HEK293 (cell line): ENCODE measurements around the gene OR2T29.

Experiments used
- CTCF ChIA-PET: fragments of 350-600 bp; formaldehyde crosslinking; extraction: SDS; loops from one replicate; lab custom pipeline; 2021; ENCODE audit warnings: antibody characterized with exemption; lab: Yijun Ruan, JAX
- POLR2A ChIA-PET: fragments of 300-600 bp; formaldehyde crosslinking; extraction: SDS; loops from one replicate; lab custom pipeline; 2020; ENCODE audit warnings: antibody characterized with exemption, inconsistent platforms; lab: Yijun Ruan, JAX
- H3K27ac ChIP-seq: fragments of 200-500 bp; sonication (Bioruptor generic); 2 replicates; pipeline ENCODE4 v1.5.1; 2014; ENCODE audit warnings: low read depth, low read length, control low read depth, inconsistent platforms; ENCODE audit errors: extremely low read depth
- H3K36me3 ChIP-seq, 2 experiments: fragments of 200-500 bp in 1 of 2; sonication (Bioruptor generic) in 1 of 2; 1 replicate in 1 of 2; 2 replicates in 1 of 2; pipeline ENCODE4 v1.5.1; 2014 to 2017; ENCODE audit warnings: inconsistent platforms in 2 of 2, low read length in 2 of 2; ENCODE audit not compliant: control insufficient read depth in 2 of 2, insufficient read depth in 1 of 2
- H3K4me1 ChIP-seq: fragments of 200-500 bp; sonication (Bioruptor generic); 2 replicates; pipeline ENCODE4 v1.5.1; 2014; ENCODE audit warnings: mild to moderate bottlenecking, low read length, inconsistent platforms; ENCODE audit not compliant: control insufficient read depth, insufficient read depth
- H3K4me3 ChIP-seq: 2 replicates; pipeline ENCODE4 v1.5.1; 2011; ENCODE audit warnings: low read depth, mild to moderate bottlenecking, control low read depth, low read length, moderate library complexity
- H3K9me3 ChIP-seq: fragments of 200-500 bp; sonication (Bioruptor generic); 2 replicates; pipeline ENCODE4 v1.5.1; 2014; ENCODE audit warnings: low read depth, low read length, inconsistent platforms; ENCODE audit not compliant: control insufficient read depth, insufficient read depth
- PATZ1 ChIP-seq: fragments of 450-650 bp; formaldehyde crosslinking; IDR thresholded peaks from 2 replicates; pipeline ENCODE4 v1.5.1; 2016; ENCODE audit warnings: missing biosample characterization, missing genetic modification characterization
- PBX3 ChIP-seq: sonication (generic); formaldehyde crosslinking; IDR thresholded peaks from 2 replicates; pipeline ENCODE4 v1.8.1; 2022; ENCODE audit warnings: mild to moderate bottlenecking, moderate library complexity, missing genetic modification reagents
- PRDM2 ChIP-seq: fragments of 450-650 bp; formaldehyde crosslinking; IDR thresholded peaks from 2 replicates; pipeline ENCODE4 v1.5.1; 2016; ENCODE audit warnings: missing biosample characterization, missing genetic modification characterization, borderline replicate concordance
- REPIN1 ChIP-seq: fragments of 450-650 bp; formaldehyde crosslinking; IDR thresholded peaks from 2 replicates; pipeline ENCODE4 v1.5.1; 2017; ENCODE audit warnings: missing biosample characterization, missing genetic modification characterization, low read depth
- REST ChIP-seq: fragments of 450-650 bp; formaldehyde crosslinking; IDR thresholded peaks from 2 replicates; pipeline ENCODE4 v1.5.1; 2016; ENCODE audit warnings: missing biosample characterization, missing genetic modification characterization
- ZBTB48 ChIP-seq: fragments of 450-650 bp; formaldehyde crosslinking; IDR thresholded peaks from 2 replicates; pipeline ENCODE4 v1.5.1; 2016; ENCODE audit warnings: missing biosample characterization, missing genetic modification characterization
- ZEB2 ChIP-seq: fragments of 450-650 bp; formaldehyde crosslinking; IDR thresholded peaks from 2 replicates; pipeline ENCODE4 v1.5.1; 2016; ENCODE audit warnings: missing biosample characterization, missing genetic modification characterization
- ZFP37 ChIP-seq: fragments of 450-650 bp; formaldehyde crosslinking; IDR thresholded peaks from 2 replicates; pipeline ENCODE4 v1.5.1; 2016; ENCODE audit warnings: missing biosample characterization, missing genetic modification characterization
- ZNF16 ChIP-seq: fragments of 450-650 bp; formaldehyde crosslinking; IDR thresholded peaks from 2 replicates; pipeline ENCODE4 v1.5.1; 2016; ENCODE audit warnings: low read depth, missing biosample characterization, missing genetic modification characterization
- ZNF362 ChIP-seq: fragments of 450-650 bp; formaldehyde crosslinking; IDR thresholded peaks from 2 replicates; pipeline ENCODE4 v1.5.1; 2016; ENCODE audit warnings: missing biosample characterization, missing genetic modification characterization
- ZNF571 ChIP-seq: fragments of 450-650 bp; formaldehyde crosslinking; IDR thresholded peaks from 2 replicates; pipeline ENCODE4 v1.5.0; 2017; ENCODE audit warnings: missing biosample characterization, missing genetic modification characterization
- ZNF639 ChIP-seq: fragments of 450-650 bp; formaldehyde crosslinking; IDR thresholded peaks from 2 replicates; pipeline ENCODE4 v1.5.1; 2016; ENCODE audit warnings: missing biosample characterization, missing genetic modification characterization
- ZNF658 ChIP-seq: fragments of 450-650 bp; formaldehyde crosslinking; IDR thresholded peaks from 2 replicates; pipeline ENCODE4; 2016; ENCODE audit warnings: missing biosample characterization, missing genetic modification characterization
- ZNF747 ChIP-seq: fragments of 450-650 bp; formaldehyde crosslinking; IDR thresholded peaks from 2 replicates; pipeline ENCODE4 v1.5.1; 2016; ENCODE audit warnings: missing biosample characterization, missing genetic modification characterization
- ZNF776 ChIP-seq: fragments of 450-650 bp; formaldehyde crosslinking; IDR thresholded peaks from 2 replicates; pipeline ENCODE4 v1.5.0; 2017; ENCODE audit warnings: missing biosample characterization, missing genetic modification characterization, borderline replicate concordance
- ZNF792 ChIP-seq: fragments of 450-650 bp; formaldehyde crosslinking; IDR thresholded peaks from 2 replicates; pipeline ENCODE4 v1.5.1; 2016; ENCODE audit warnings: missing biosample characterization, missing genetic modification characterization
- ZNF837 ChIP-seq: fragments of 450-650 bp; formaldehyde crosslinking; IDR thresholded peaks from 2 replicates; pipeline ENCODE4 v1.5.1; 2016; ENCODE audit warnings: missing biosample characterization, missing genetic modification characterization
- ZSCAN30 ChIP-seq: fragments of 450-650 bp; IDR thresholded peaks from 2 replicates; pipeline ENCODE4 v1.5.1; 2018; ENCODE audit warnings: missing biosample characterization, mild to moderate bottlenecking, missing genetic modification characterization, moderate library complexity

The OR2T29 gene

GRCh38 chr1:248599396-248599795 lies 36.8 kb upstream of the OR2T29 start:
- POLR2A ChIA-PET, result no interaction called here

More at GRCh38 chr1:248599396-248599795, 36.8 kb upstream of the OR2T29 start:
- no peak for TF ChIP-seq REPIN1 (tag by site-specific recombination)
- TF ChIP-seq ZNF837 (tag by site-specific recombination), result no peak
- no peak for TF ChIP-seq ZNF747 (tag by site-specific recombination)
- TF ChIP-seq ZNF792 (tag by site-specific recombination), result no peak
- TF ChIP-seq ZNF776, result no peak
- TF ChIP-seq ZNF639 (tag by site-specific recombination), result no peak
- no peak for TF ChIP-seq PBX3
- no peak for TF ChIP-seq ZNF571 (tag by site-specific recombination)
- TF ChIP-seq ZNF362 (tag by site-specific recombination), result no peak
- no peak for TF ChIP-seq ZNF658 (tag by site-specific recombination)
- TF ChIP-seq ZSCAN30 (tag by site-specific recombination), result no peak
- TF ChIP-seq REST (tag by site-specific recombination), result no peak
- no peak for TF ChIP-seq ZEB2 (tag by site-specific recombination)
- no peak for TF ChIP-seq ZFP37
- TF ChIP-seq PATZ1 (tag by site-specific recombination), result no peak
- TF ChIP-seq ZBTB48 (tag by site-specific recombination), result no peak
- TF ChIP-seq ZNF16, result no peak
- TF ChIP-seq PRDM2 (tag by site-specific recombination), result no peak
- no peak overlapping the region for H3K4me3 ChIP-seq
- H3K9me3 ChIP-seq, result no peaks in the 10 kb centered on the region
- CTCF ChIA-PET, result no interaction called here
- H3K4me1 ChIP-seq, result no peaks in the 10 kb centered on the region
- no peak overlapping the region for H3K27ac ChIP-seq
- no peaks in the 10 kb centered on the region for H3K36me3 ChIP-seq
